HG03378 (cell line): ENCODE measurements around the gene C1orf159.
"Not testable (repeated sequence)": the region's sequence is repeated elsewhere in the genome, so short reads cannot be mapped to it uniquely, and the experiment has no call there.

Source experiments
- ATAC-seq: cut with Tn5 transposase; IDR thresholded peaks from one replicate; pipeline ENCODE4 v1.9.1; 2021; ENCODE audit warnings: mild to moderate bottlenecking, moderate library complexity; ENCODE audit not compliant: unreplicated experiment

Gene C1orf159

DNA sequence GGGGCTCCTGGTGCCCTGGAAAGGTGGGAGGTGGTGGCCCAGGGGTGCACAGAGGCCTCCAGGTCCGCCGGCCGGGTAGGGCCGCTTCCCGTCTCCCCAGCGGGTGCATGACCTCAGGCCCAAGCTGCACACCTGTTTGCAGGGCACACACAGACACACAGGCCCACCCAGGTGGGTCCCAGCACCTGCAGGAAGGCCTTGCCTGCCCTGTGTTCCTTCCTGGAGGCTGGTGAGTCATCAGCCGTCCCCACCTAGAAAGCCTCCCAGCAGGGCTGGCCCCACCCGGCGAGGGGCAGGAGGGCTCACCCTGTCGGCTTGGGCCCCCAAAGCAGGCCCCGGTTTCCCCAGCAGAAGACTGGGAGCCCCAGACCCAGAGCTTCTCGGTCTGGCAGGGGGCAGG lies 34.2 kb upstream of the C1orf159 start:
- ATAC-seq: no peak

GRCh38 chr1:1149416-1149815 lies 33.5 kb upstream of the C1orf159 start:
- ATAC-seq: no peak

- ATAC-seq: no peak
Observed at GRCh38 chr1:1148569-1148968, 32.7 kb upstream of the C1orf159 start.

GRCh38 chr1:1148061-1148460 lies 32.2 kb upstream of the C1orf159 start:
- ATAC-seq: no peak

- no peak for ATAC-seq
Observed at GRCh38 chr1:1146596-1146995, 30.7 kb upstream of the C1orf159 start.

- ATAC-seq: no peak
Observed at GRCh38 chr1:1146026-1146425, 30.1 kb upstream of the C1orf159 start.

GRCh38 chr1:1145547-1145914 lies 29.6 kb upstream of the C1orf159 start:
- ATAC-seq: no peak

GRCh38 chr1:1144843-1145546 lies 29.1 kb upstream of the C1orf159 start:
- ATAC-seq: no peak

GRCh38 chr1:1144122-1144842 lies 28.4 kb upstream of the C1orf159 start:
- no peak for ATAC-seq

- ATAC-seq: no peak
Observed at GRCh38 chr1:1143636-1144035, 27.7 kb upstream of the C1orf159 start.

GRCh38 chr1:1142844-1143243 lies 27.0 kb upstream of the C1orf159 start:
- no peak for ATAC-seq

DNA sequence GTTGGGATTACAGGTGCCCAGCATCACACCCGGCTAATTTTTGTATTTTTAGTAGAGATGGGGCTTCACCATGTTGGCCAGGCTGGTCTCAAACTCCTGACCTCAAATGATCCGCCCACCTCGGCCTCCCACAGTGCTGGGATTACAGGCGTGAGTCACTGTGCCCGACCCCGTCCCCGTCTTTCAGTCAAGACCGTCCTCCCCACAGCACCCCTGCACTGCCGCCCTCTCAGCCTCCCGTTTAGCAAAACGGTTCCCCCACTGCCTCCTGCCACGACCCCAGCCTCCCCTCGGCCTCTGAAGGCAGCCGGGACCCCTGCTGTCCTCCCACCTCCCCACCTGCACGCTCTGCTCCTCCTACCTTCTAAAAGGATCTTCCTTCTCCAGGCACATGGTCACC lies 26.5 kb upstream of the C1orf159 start:
- ATAC-seq: not testable (repeated sequence)

GRCh38 chr1:1141911-1142250 lies 26.0 kb upstream of the C1orf159 start:
- ATAC-seq: no peak

DNA sequence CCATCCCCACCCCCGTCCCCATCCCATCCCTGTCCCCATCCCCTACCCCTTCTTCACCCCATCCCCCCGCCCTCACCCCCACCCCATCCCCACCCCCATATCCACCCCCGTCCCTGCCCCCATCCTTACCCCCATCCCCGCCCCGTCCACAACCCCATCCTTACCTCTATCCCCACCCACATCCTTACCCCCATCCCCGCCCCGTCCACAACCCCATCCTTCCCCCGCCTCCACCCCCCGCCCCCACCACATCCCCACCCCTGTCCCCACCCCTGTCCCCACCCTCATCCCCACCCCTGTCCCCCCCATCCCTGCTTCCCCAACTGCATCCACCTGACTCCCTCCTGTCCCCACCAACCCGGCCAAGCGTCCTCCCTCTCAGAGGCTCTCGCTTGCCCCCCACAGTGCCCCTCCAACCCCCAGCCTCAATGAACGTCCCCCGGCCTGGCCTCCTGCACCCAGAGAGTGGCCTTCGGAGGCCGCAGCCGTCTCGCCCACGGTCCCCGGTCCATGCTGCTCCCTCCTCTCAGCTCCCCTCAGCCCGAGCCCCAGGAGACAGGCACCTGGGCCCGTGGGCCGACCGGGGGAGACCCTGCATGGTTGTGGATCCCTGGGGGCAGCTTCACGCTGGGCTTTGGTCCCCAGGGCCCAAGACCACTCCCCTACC lies 25.5 kb upstream of the C1orf159 start:
- ATAC-seq: no peak

DNA sequence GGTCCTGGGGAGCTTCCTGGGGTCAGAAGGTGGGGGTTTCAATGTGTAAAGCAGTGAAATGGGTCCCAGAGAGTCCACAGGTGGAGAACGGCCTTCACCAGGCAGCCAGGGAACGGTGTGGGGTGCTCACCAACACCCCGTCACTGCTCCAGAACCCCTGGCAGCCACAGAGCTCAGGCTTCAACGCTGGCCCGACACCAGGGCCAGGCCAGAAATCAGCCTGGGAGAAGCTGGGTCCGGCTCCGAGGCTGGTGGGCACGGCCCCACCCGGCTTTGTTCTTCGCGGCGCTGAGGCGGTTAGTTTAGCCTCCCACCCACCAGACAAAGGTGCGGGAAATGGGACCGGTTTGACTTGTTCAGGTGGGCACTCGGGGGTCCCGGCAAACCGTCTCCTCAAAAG lies 24.8 kb upstream of the C1orf159 start:
- ATAC-seq: no peak

DNA sequence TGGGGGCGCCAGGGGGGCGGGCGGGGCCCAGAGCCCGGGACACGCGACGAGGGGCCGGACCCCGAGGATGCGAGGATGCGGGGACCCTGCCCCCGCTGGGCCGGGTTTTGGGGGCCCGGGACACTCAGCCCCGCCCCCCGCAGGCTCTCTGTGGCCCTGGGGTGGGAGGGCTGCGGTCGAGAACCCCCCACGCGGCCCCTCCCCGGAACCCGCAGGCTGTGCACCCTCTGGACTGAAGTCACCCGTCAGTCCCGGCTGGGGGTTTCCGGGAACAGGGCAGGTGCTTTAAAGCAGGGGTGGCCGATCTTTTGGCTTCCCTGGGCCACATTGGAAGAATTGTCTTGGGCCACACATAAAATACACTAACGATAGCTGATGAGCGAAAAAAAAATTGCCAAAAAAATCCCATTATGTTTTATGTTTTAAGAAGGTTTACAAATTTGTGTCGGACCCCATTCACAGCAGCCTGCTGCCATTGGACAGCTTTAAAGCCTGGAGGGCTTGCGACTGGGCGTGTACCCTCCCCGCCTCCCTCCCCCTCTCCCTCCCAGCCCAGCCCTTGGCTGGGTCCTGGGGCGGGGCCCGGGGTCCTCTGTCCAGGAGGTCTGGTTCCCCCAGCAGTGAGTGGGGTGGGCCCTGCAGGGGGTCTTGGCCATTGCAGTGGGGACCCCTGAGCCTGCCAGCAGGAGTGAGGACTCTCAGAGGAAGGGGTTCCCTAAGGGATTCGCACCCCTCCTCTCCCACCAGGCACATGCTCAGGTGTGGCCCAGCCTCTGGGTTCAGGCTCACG lies 21.6 kb upstream of the C1orf159 start:
- no peak for ATAC-seq

DNA sequence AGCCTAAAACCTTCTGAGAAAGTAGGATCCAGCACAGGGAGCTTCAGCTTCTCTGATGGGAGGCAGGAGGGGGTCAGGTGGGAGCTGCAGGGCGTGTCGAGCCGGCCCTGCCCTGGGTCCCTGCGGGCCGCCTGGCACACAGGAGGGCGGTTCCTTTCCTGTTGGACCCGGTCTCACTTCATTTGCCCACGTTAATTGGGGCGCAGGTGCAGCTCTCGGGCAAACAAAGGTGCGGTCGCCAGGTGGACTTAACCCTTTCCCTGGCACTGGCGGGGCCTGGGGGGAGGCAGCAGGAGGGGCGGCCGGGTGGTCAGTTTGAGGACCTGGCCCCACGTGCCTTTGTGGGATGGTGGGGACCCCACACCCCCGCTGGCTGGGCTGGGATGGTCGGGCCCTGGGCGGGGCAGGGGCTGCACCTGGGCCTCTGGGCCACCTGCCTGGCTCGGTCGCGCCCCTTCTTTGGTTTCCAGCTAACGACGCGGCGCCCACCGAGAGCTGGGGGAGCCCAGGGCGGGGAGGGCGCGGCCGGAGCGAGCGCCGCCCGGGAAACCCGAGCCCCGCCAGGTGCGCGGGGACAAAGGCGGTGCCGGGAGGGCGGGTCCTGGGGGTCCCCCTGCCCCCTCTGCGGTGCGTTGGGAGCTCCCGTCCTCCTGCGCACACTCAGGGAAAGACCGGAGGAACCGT lies 20.8 kb upstream of the C1orf159 start:
- no peak for ATAC-seq

GRCh38 chr1:1135339-1136136 lies 19.6 kb upstream of the C1orf159 start:
- ATAC-seq: no peak

DNA sequence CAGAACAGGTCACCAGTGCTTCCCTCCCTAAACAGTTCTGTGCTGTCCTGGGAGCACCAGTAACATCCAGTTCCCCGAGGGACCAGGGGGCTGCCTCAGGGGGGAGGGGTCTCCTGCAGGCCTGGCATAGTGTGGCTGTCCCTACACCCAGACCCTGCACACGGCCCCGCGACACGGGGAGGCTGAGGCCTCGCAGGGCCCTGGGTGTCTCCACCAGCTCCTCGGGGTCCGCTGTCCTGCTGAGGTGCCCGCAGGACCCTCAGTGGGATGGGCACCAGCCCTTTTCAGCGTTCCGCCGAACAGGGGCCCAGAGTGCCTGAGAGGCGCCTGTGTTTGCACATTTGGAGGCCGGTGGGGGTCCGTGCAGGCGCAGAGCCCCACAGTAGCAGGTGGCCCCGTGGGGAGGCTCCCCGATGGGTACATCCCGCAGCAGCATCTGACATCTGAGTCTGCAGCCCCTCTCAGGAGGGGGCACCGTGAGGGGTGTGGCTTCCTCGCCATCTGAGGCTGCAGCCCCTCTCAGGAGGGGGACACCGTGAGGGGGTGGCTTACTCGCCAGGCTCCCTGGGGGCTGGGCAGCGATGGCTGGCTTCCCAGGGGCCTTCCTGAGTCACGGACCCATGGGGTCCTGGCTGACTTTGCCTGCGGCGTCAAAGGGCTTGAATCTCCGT lies 18.5 kb upstream of the C1orf159 start:
- ATAC-seq: no peak
